Fibroblast of lung (primary cell): ENCODE data around the gene PRSS12. TPM values are rescaled to one million over a fixed set of nuclear protein-coding genes. Genes with fewer than 3 reads are reported as not detected.

Experiments used
- DNase-seq, 2 donors: peaks; one replicate each; pipeline versions ENCODE4 v3.0.0 to v3.0.0-alpha.2; 2010; ENCODE audit warnings: low read depth in 2 of 2
- H2AFZ ChIP-seq: 2 replicates; pipeline ENCODE4 v1.5.1; 2012; ENCODE audit warnings: low read length, control low read depth, inconsistent platforms
- H3K27ac ChIP-seq: 2 replicates; pipeline ENCODE4 v1.5.1; 2011; ENCODE audit warnings: low read length, control low read depth; ENCODE audit not compliant: insufficient read depth
- H3K27me3 ChIP-seq: 2 replicates; pipeline ENCODE4 v1.5.1; 2011; ENCODE audit warnings: mild to moderate bottlenecking, low read length; ENCODE audit not compliant: control insufficient read depth, insufficient read depth
- H3K36me3 ChIP-seq: 2 replicates; pipeline ENCODE4 v1.5.1; 2011; ENCODE audit warnings: low read length; ENCODE audit not compliant: control insufficient read depth, insufficient read depth
- H3K4me1 ChIP-seq: 2 replicates; pipeline ENCODE4 v1.5.1; 2011; ENCODE audit warnings: low read length; ENCODE audit not compliant: control insufficient read depth, insufficient read depth; ENCODE audit errors: extremely low read depth
- H3K4me2 ChIP-seq: 2 replicates; pipeline ENCODE4 v1.5.1; 2011; ENCODE audit warnings: low read length, control low read depth; ENCODE audit not compliant: insufficient read depth; ENCODE audit errors: extremely low read depth
- H3K4me3 ChIP-seq, 4 experiments: fragments of 200-600 bp in 1 of 4; sonication (generic) in 1 of 4; replicated peaks in 1 of 4; 2 replicates each; pipeline ENCODE4 v1.5.1; 2011 to 2016; ENCODE audit warnings: low read length in 4 of 4, low read depth in 3 of 4, mild to moderate bottlenecking in 3 of 4, control low read depth in 2 of 4, inconsistent platforms in 1 of 4, mixed read lengths in 1 of 4; ENCODE audit not compliant: insufficient read depth in 1 of 4; ENCODE audit errors: control extremely low read depth in 1 of 4
- H3K79me2 ChIP-seq: 2 replicates; pipeline ENCODE4 v1.5.1; 2012; ENCODE audit warnings: mild to moderate bottlenecking, low read length, inconsistent platforms; ENCODE audit not compliant: control insufficient read depth, insufficient read depth
- H3K9ac ChIP-seq: 2 replicates; pipeline ENCODE4 v1.5.1; 2011; ENCODE audit warnings: mild to moderate bottlenecking, low read length, control low read depth; ENCODE audit not compliant: insufficient read depth
- H3K9me3 ChIP-seq: 2 replicates; pipeline ENCODE4 v1.5.1; 2012; ENCODE audit warnings: low read depth, low read length; ENCODE audit not compliant: control insufficient read depth, insufficient read depth
- H4K20me1 ChIP-seq: 2 replicates; pipeline ENCODE4 v1.5.1; 2011; ENCODE audit warnings: low read length; ENCODE audit not compliant: control insufficient read depth, insufficient read depth; ENCODE audit errors: extremely low read depth
- CTCF ChIP-seq, 2 donors: IDR thresholded peaks in 1 of 2; conservative IDR thresholded peaks in 1 of 2; 1 replicate in 1 of 2; 2 replicates in 1 of 2; pipeline ENCODE4 v1.5.1; 2011 to 2012; ENCODE audit warnings: low read length in 2 of 2, control low read depth in 1 of 2, inconsistent platforms in 1 of 2, low read depth in 1 of 2, mild to moderate bottlenecking in 1 of 2
- EZH2 ChIP-seq: IDR thresholded peaks from 2 replicates; pipeline ENCODE4 v1.5.1; 2012; ENCODE audit warnings: low read length, control low read depth, mild to moderate bottlenecking; ENCODE audit errors: missing control alignments
- polyA plus RNA-seq, 2 donors: library from polyadenylated mRNA; depleted of rRNA in 1 of 2; stranded (reverse) in 1 of 2; unstranded in 1 of 2; fragments of >200 nt; gene quantifications; 2 replicates each; pipeline ENCODE4 v1.2.1, GENCODE V29; 2011 to 2012; ENCODE audit warnings: missing spikeins in 1 of 2
- total RNA-seq: library from RNA; depleted of rRNA; stranded (reverse); fragments of >200 nt; gene quantifications from 2 replicates; pipeline ENCODE4 v1.2.1, GENCODE V29; 2014

Gene PRSS12
- total and polyA plus RNA-seq, 2 donors (not counting 1 experiment from before 2014, with no cell fraction given): 59.9 to 104 TPM

- Histone ChIP-seq H3K4me1 (peaks cover 1% of the 10 kb centered on the region), H3K4me3 (no peak overlapping the region), H3K79me2 (no peaks in the 10 kb centered on the region), H4K20me1 (no peaks in the 10 kb centered on the region), H3K9me3 (no peaks in the 10 kb centered on the region), H3K27ac (no peak overlapping the region), H3K36me3 (peaks cover 2% of the 10 kb centered on the region), H3K27me3 (no peaks in the 10 kb centered on the region), H3K4me2 (no peak overlapping the region), H2AFZ (no peak overlapping the region), H3K9ac (no peak overlapping the region)
- TF ChIP-seq EZH2 (no peak), CTCF (conservative IDR thresholded peaks at IDR 0.05 in 1 of 2, IDR thresholded peaks at IDR 0.05 in 1 of 2; ENCODE audit: low read depth in 1 of 2, low read length in 2 of 2) (no peak)
- no peak for DNase-seq
Observed at GRCh38 chr4:118296729-118297128, 56.1 kb downstream of the PRSS12 start.

GRCh38 chr4:118290951-118291350 lies 61.9 kb downstream of the PRSS12 start:
- H3K79me2 ChIP-seq: no peaks in the 10 kb centered on the region

GRCh38 chr4:118289794-118290193 lies 63.0 kb downstream of the PRSS12 start:
- Histone ChIP-seq H4K20me1 (no peaks in the 10 kb centered on the region), H3K36me3 (peaks cover under 1% of the 10 kb centered on the region), H3K4me3 (no peak overlapping the region), H3K4me1 (peaks cover 26% of the 10 kb centered on the region), H3K27ac (peak overlapping the region; percentile 58), H3K4me2 (peak overlapping the region; percentile 59), H3K27me3 (no peaks in the 10 kb centered on the region), H2AFZ (no peak overlapping the region), H3K9me3 (no peaks in the 10 kb centered on the region), H3K79me2 (no peaks in the 10 kb centered on the region), H3K9ac (no peak overlapping the region)
- no peak for TF ChIP-seq EZH2
- TF ChIP-seq CTCF (conservative IDR thresholded peaks at IDR 0.05 in 1 of 2, IDR thresholded peaks at IDR 0.05 in 1 of 2; ENCODE audit: low read depth in 1 of 2, low read length in 2 of 2): no peak
- DNase-seq: peak; percentile 72 to 80

More at GRCh38 chr4:118290951-118291350, 61.9 kb downstream of the PRSS12 start:
- Histone ChIP-seq H3K27me3 (no peaks in the 10 kb centered on the region), H3K27ac (peak overlapping the region; percentile 58), H3K36me3 (peaks cover 2% of the 10 kb centered on the region), H2AFZ (no peak overlapping the region), H3K9me3 (no peaks in the 10 kb centered on the region), H3K4me2 (peak overlapping the region; percentile 32), H3K4me3 (no peak overlapping the region), H4K20me1 (no peaks in the 10 kb centered on the region), H3K9ac (no peak overlapping the region), H3K4me1 (peaks cover 26% of the 10 kb centered on the region)
- DNase-seq: peak in 1 of 2 donors; percentile 25
- TF ChIP-seq CTCF (conservative IDR thresholded peaks at IDR 0.05 in 1 of 2, IDR thresholded peaks at IDR 0.05 in 1 of 2; ENCODE audit: low read depth in 1 of 2, low read length in 2 of 2) (no peak), EZH2 (no peak)
